ENCODE data around the gene ZNF652.
"Not testable (repeated sequence)": the region's sequence is repeated elsewhere in the genome, so short reads cannot be mapped to it uniquely, and the experiment has no call there.

Gene ZNF652

GRCh38 chr17:49280061-49280460 lies 82.0 kb downstream of the ZNF652 start:
- no peak for DNase-seq (ENCODE audit: extremely low spot score, insufficient read length, low read depth)
- FAIRE-seq = no peak

GRCh38 chr17:49279263-49280015 lies 82.6 kb downstream of the ZNF652 start:
- not testable (repeated sequence) for FAIRE-seq; DNase-seq (ENCODE audit: extremely low spot score, insufficient read length, low read depth)

- FAIRE-seq (no peak), DNase-seq (ENCODE audit: extremely low spot score, insufficient read length, low read depth) (no peak)
These were observed 84.0 kb downstream of the ZNF652 start for GRCh38 chr17:49278076-49278475.

- DNase-seq (ENCODE audit: extremely low spot score, insufficient read length, low read depth) (no peak), FAIRE-seq (no peak)
These were observed 84.4 kb downstream of the ZNF652 start for GRCh38 chr17:49277638-49278037.

- FAIRE-seq; DNase-seq (ENCODE audit: extremely low spot score, insufficient read length, low read depth): not testable (repeated sequence)
These were observed 86.1 kb downstream of the ZNF652 start for GRCh38 chr17:49275981-49276380.

- DNase-seq (ENCODE audit: extremely low spot score, insufficient read length, low read depth) (no peak), FAIRE-seq (no peak)
These were observed 92.7 kb downstream of the ZNF652 start for GRCh38 chr17:49269356-49269755.

- FAIRE-seq = no peak
- no peak for DNase-seq (ENCODE audit: extremely low spot score, insufficient read length, low read depth)
These were observed 94.1 kb downstream of the ZNF652 start for GRCh38 chr17:49267912-49268311.

GRCh38 chr17:49266233-49266632 lies 95.8 kb downstream of the ZNF652 start:
- FAIRE-seq (no peak), DNase-seq (ENCODE audit: extremely low spot score, insufficient read length, low read depth) (no peak)

GRCh38 chr17:49261540-49261939 lies 100.5 kb downstream of the ZNF652 start:
- not testable (repeated sequence) for FAIRE-seq

GRCh38 chr17:49260817-49261291 lies 101.2 kb downstream of the ZNF652 start:
- DNase-seq (ENCODE audit: extremely low spot score, insufficient read length, low read depth) (no peak), FAIRE-seq (no peak)

More at GRCh38 chr17:49261540-49261939, 100.5 kb downstream of the ZNF652 start:
- DNase-seq (ENCODE audit: extremely low spot score, insufficient read length, low read depth) = not testable (repeated sequence)

GRCh38 chr17:49260011-49260816 lies 101.8 kb downstream of the ZNF652 start:
- no peak for FAIRE-seq
- DNase-seq (ENCODE audit: extremely low spot score, insufficient read length, low read depth) = peak; percentile 32

- FAIRE-seq = no peak
- DNase-seq (ENCODE audit: extremely low spot score, insufficient read length, low read depth) = no peak
These were observed 102.4 kb downstream of the ZNF652 start for GRCh38 chr17:49259663-49260010.

GRCh38 chr17:49258394-49258793 lies 103.7 kb downstream of the ZNF652 start:
- DNase-seq (ENCODE audit: extremely low spot score, insufficient read length, low read depth) (no peak), FAIRE-seq (no peak)

- FAIRE-seq = no peak
- no peak for DNase-seq (ENCODE audit: extremely low spot score, insufficient read length, low read depth)
These were observed 106.9 kb downstream of the ZNF652 start for GRCh38 chr17:49255125-49255524.

- FAIRE-seq (no peak), DNase-seq (ENCODE audit: extremely low spot score, insufficient read length, low read depth) (no peak)
These were observed 108.0 kb downstream of the ZNF652 start for GRCh38 chr17:49254066-49254465.

GRCh38 chr17:49252148-49252695 lies 109.8 kb downstream of the ZNF652 start:
- no peak for FAIRE-seq
- DNase-seq (ENCODE audit: extremely low spot score, insufficient read length, low read depth) = no peak

GRCh38 chr17:49249890-49250522 lies 112.0 kb downstream of the ZNF652 start:
- DNase-seq (ENCODE audit: extremely low spot score, insufficient read length, low read depth) = no peak
- FAIRE-seq = no peak

GRCh38 chr17:49249292-49249794 lies 112.7 kb downstream of the ZNF652 start:
- DNase-seq (ENCODE audit: extremely low spot score, insufficient read length, low read depth) (no peak), FAIRE-seq (no peak)

- DNase-seq (ENCODE audit: extremely low spot score, insufficient read length, low read depth) (no peak), FAIRE-seq (no peak)
These were observed 114.1 kb downstream of the ZNF652 start for GRCh38 chr17:49247944-49248343.

- DNase-seq (ENCODE audit: extremely low spot score, insufficient read length, low read depth) (no peak), FAIRE-seq (no peak)
These were observed 117.2 kb downstream of the ZNF652 start for GRCh38 chr17:49244839-49245238.
